Smooth muscle cell (in vitro differentiated cells): ENCODE data around the gene TNRC6B. TPM values are rescaled to one million over a fixed set of nuclear protein-coding genes. Genes with fewer than 3 reads are reported as not detected.

Experiments used
- DNase-seq: peaks from one replicate; lab custom pipeline; 2025; ENCODE audit not compliant: unreplicated experiment; lab: John Stamatoyannopoulos, UW
- H2AFZ ChIP-seq: fragments of 200-600 bp; sonication (generic); 2 replicates; pipeline ENCODE4 v1.6.0; 2016; ENCODE audit warnings: antibody characterized with exemption, low read depth, mild to moderate bottlenecking
- H3F3A ChIP-seq: fragments of 200-600 bp; sonication (generic); 2 replicates; pipeline ENCODE4 v1.6.0; 2017; ENCODE audit warnings: antibody characterized with exemption, low read depth
- H3K27ac ChIP-seq: fragments of 200-600 bp; sonication (generic); 2 replicates; pipeline ENCODE4 v1.5.1; 2016; ENCODE audit warnings: low read depth, mild to moderate bottlenecking
- H3K27me3 ChIP-seq: fragments of 200-600 bp; sonication (generic); 2 replicates; pipeline ENCODE4 v1.6.1; 2016; ENCODE audit warnings: low read depth, mild to moderate bottlenecking
- H3K36me3 ChIP-seq: fragments of 200-600 bp; sonication (generic); 2 replicates; pipeline ENCODE4 v1.5.1; 2016; ENCODE audit warnings: low read depth
- H3K4me1 ChIP-seq: fragments of 200-600 bp; sonication (generic); 2 replicates; pipeline ENCODE4 v1.5.1; 2016; ENCODE audit warnings: low read depth
- H3K4me2 ChIP-seq: fragments of 200-600 bp; sonication (generic); 2 replicates; pipeline ENCODE4 v1.6.0; 2016; ENCODE audit warnings: mild to moderate bottlenecking
- H3K4me3 ChIP-seq: fragments of 200-600 bp; sonication (generic); 2 replicates; pipeline ENCODE4 v1.5.1; 2016; ENCODE audit warnings: mild to moderate bottlenecking
- H3K79me2 ChIP-seq: fragments of 200-600 bp; sonication (generic); 2 replicates; pipeline ENCODE4 v1.6.0; 2016; ENCODE audit warnings: low read depth, mild to moderate bottlenecking
- H3K9ac ChIP-seq: fragments of 200-600 bp; sonication (generic); 2 replicates; pipeline ENCODE4 v1.6.0; 2016; ENCODE audit warnings: low read depth
- H3K9me3 ChIP-seq: fragments of 200-600 bp; sonication (generic); replicated peaks from 2 replicates; pipeline ENCODE4 v1.5.1; 2016; ENCODE audit warnings: low read depth
- H4K20me1 ChIP-seq: fragments of 200-600 bp; sonication (generic); 2 replicates; pipeline ENCODE4 v1.6.0; 2016; ENCODE audit warnings: low read depth
- WGBS: methylation state at CpG from one replicate; pipeline ENCODE4 v1.1.7; 2016; ENCODE audit warnings: low lambda C conversion rate; 5-methylcytosine and 5-hydroxymethylcytosine counted together
- polyA plus RNA-seq: library from polyadenylated mRNA; unstranded; fragments of >200 nt; fragmentation: Nextera tagmentation; extraction: Ambion mirVana; gene quantifications from 2 replicates; pipeline ENCODE4 v1.2.1, GENCODE V29; 2016
- total RNA-seq: library from RNA; depleted of rRNA; stranded (reverse); fragments of >200 nt; gene quantifications from 2 replicates; pipeline ENCODE4 v1.2.3, GENCODE V29; 2014
- TF ChIP-seq, protein P1 (sequence below): fragments of 200-600 bp; sonication (generic); IDR thresholded peaks from 2 replicates; pipeline ENCODE4 v1.5.1; 2017; ENCODE audit warnings: borderline replicate concordance, mild to moderate bottlenecking, antibody characterized with exemption; ENCODE audit not compliant: insufficient read depth, poor library complexity, severe bottlenecking

TNRC6B gene
- total and polyA plus RNA-seq, 2 experiments from 2014 or later: 21.5 to 44.4 TPM

DNA sequence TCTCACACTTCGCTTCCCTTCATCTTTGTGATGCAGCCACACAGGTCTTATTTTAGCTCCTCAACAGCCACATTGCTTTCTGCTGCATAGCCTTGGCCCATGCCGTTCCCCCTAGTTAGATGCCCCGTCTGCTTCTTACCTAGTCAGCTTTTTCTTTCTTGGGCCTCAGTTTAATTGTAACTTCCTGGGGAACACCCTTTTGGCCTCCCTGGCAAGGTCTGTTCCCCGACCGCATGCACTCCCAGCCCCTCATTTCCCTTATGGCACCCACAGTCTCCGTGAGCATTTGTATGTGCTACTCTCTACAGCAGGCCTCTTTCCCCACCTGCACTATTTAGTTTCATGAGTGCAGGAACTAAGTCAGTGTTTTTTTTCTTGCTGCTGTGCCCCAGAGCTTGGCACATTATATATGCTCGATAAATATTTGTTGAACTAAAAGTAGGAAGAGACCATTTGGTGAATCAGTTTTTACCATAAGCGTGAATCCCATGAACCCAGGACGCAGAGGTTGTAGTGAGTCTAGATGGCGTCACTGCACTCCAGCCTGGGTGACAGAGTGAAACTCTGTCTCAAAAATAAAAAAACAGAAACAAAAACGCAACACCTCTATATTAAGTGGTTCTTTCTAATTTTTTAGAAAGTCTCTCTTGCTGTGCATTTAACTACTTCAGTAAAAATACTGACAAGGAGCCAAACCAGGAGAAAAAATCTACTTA is 38.5 kb downstream of the TNRC6B start:
- TF ChIP-seq, protein P1, sequence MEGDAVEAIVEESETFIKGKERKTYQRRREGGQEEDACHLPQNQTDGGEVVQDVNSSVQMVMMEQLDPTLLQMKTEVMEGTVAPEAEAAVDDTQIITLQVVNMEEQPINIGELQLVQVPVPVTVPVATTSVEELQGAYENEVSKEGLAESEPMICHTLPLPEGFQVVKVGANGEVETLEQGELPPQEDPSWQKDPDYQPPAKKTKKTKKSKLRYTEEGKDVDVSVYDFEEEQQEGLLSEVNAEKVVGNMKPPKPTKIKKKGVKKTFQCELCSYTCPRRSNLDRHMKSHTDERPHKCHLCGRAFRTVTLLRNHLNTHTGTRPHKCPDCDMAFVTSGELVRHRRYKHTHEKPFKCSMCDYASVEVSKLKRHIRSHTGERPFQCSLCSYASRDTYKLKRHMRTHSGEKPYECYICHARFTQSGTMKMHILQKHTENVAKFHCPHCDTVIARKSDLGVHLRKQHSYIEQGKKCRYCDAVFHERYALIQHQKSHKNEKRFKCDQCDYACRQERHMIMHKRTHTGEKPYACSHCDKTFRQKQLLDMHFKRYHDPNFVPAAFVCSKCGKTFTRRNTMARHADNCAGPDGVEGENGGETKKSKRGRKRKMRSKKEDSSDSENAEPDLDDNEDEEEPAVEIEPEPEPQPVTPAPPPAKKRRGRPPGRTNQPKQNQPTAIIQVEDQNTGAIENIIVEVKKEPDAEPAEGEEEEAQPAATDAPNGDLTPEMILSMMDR: no peak
- 97% methylated on average over 11 of the region's 11 CpGs for WGBS
- no peaks in the 10 kb centered on the region for H3F3A ChIP-seq
- H3K9ac ChIP-seq: no peak overlapping the region
- no peak overlapping the region for H2AFZ ChIP-seq
- H3K79me2 ChIP-seq: peaks cover 98% of the 10 kb centered on the region
- peaks cover 100% of the 10 kb centered on the region for H4K20me1 ChIP-seq
- no peaks in the 10 kb centered on the region for H3K36me3 ChIP-seq
- no peak for DNase-seq
- H3K4me3 ChIP-seq: no peak overlapping the region
- no peaks in the 10 kb centered on the region for H3K27me3 ChIP-seq
- no peaks in the 10 kb centered on the region for H3K9me3 ChIP-seq
- no peak overlapping the region for H3K27ac ChIP-seq
- H3K4me2 ChIP-seq: no peak overlapping the region
- peaks cover 7% of the 10 kb centered on the region for H3K4me1 ChIP-seq

DNA sequence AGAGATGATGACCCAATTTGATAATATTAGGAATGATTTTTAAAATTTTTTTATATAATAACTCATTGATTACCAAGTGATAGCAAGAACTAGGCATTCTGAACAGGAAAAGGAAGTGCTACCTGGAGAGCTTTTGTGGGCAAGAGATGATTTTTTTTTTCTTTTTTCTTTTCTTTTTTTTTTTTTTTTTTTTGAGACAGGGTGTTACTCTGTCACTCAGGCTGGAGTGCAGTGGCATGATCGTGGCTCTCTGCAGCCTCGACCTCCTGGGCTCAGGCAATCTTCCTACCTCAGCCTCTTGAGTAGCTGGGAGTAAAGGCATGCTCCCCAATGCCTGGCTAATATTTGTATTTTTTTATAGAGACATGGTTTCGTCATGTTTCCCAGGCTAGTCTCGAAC is 40.4 kb downstream of the TNRC6B start:
- Histone ChIP-seq H3K27me3 (no peaks in the 10 kb centered on the region), H3K4me3 (no peak overlapping the region), H3K4me1 (peaks cover 7% of the 10 kb centered on the region), H4K20me1 (peaks cover 100% of the 10 kb centered on the region), H3K36me3 (no peaks in the 10 kb centered on the region), H3K4me2 (no peak overlapping the region), H3K9me3 (no peaks in the 10 kb centered on the region), H3K79me2 (peaks cover 99% of the 10 kb centered on the region), H2AFZ (no peak overlapping the region), H3K27ac (no peak overlapping the region), H3F3A (no peaks in the 10 kb centered on the region), H3K9ac (no peak overlapping the region)
- DNase-seq: no peak
- TF ChIP-seq, protein P1: no peak
- WGBS: 96% methylated on average over 4 of the region's 4 CpGs

DNA sequence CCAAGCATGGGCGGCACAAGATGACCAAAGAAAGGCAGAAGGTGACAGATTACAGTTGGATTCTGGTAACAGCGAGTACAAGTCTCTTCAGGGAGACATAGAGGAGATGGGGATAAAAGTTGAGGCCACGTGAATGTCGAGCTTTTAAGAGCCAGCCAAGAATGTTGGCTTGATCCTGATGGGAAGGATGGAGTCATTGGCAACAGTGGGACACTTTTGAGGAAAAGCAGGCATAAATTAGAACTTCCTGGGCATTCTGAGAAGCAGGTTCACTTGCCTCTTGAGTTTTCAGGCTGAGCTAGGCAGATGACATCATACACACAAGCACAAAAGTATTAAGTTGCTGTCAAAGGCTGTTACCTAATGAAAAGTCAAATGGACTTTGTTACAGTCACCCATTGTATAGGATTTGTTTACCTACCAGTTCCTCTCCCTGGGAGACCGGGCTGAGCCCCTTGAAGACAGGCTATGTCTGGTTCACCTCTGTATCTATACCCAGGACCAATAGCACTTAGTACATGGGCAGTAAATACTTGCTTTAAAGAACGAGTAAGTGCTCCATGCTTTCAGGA is 41.1 kb downstream of the TNRC6B start:
- TF ChIP-seq, protein P1: no peak
- WGBS: 87% methylated on average over 6 of the region's 6 CpGs

More for the DNA sequence above, 41.1 kb downstream of the TNRC6B start:
- no peaks in the 10 kb centered on the region for H3F3A ChIP-seq
- H3K4me3 ChIP-seq: no peak overlapping the region
- no peaks in the 10 kb centered on the region for H3K27me3 ChIP-seq
- peaks cover 100% of the 10 kb centered on the region for H4K20me1 ChIP-seq
- no peaks in the 10 kb centered on the region for H3K36me3 ChIP-seq
- no peak overlapping the region for H2AFZ ChIP-seq
- H3K4me2 ChIP-seq: no peak overlapping the region
- H3K27ac ChIP-seq: no peak overlapping the region
- no peak for DNase-seq
- peaks cover 99% of the 10 kb centered on the region for H3K79me2 ChIP-seq
- peaks cover 7% of the 10 kb centered on the region for H3K4me1 ChIP-seq
- no peak overlapping the region for H3K9ac ChIP-seq
- no peaks in the 10 kb centered on the region for H3K9me3 ChIP-seq
